NCI-H1436 treated with DMSO at 0.1 percent for 48 hours (cell line): ENCODE data around the gene PAK1.
"Not testable (repeated sequence)": the region's sequence is repeated elsewhere in the genome, so short reads cannot be mapped to it uniquely, and the experiment has no call there.

ENCODE experiments used
- DNase-seq: peaks from one replicate; lab custom pipeline; 2025; lab: John Stamatoyannopoulos, UW

PAK1 gene

DNA sequence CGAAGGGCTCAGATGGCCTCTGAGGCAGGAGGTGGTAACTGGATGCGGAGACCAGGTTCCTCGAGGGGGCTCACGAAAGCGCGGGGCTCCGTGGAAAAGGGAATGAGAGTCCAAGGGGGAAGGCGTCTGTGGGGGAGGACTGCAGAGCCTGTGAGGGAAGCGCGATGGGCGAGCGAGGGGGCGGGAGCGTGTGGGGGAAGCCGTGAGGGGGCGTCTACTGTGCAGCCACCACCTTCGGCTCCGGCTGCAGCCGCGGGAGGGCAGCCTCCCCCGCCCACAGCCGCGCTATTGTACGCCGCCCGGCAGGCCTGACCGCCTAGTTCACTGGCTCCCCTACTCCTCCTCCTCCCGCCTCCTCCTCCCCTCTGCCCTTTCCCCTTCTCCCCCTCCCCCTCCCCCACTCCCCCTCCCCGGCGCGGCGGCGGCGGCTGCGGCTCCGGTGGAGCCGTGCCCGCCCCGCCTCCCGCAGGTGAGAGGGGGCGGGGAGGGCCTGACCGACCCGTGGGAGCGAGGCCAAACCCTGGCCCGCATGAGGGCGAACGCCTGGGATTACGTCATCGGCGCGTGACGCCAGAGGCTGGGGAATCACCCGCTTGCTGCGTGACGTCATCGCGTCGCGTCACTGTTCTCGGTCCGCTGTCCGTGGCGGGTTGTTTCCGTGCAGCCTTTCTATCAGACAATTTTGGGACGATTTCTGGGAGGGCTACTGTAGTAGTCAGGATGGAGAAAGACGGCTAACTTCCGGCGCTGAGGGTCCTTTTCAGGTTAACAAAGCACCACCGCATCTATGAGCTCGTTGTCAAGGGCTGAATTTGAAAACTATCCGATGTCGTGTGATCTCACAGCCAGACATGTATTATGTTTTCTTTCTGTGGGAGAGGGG is at the start of gene PAK1:
Gene PAK1 (minus strand): TSS at position 294 of the 883 bp plus-strand sequence. CDS start 81,574 bp downstream, outside the sequence.
- DNase-seq = peak; percentile 48

GRCh38 chr11:77522215-77522614 is 48.3 kb upstream of the PAK1 start:
- DNase-seq = no peak

DNA sequence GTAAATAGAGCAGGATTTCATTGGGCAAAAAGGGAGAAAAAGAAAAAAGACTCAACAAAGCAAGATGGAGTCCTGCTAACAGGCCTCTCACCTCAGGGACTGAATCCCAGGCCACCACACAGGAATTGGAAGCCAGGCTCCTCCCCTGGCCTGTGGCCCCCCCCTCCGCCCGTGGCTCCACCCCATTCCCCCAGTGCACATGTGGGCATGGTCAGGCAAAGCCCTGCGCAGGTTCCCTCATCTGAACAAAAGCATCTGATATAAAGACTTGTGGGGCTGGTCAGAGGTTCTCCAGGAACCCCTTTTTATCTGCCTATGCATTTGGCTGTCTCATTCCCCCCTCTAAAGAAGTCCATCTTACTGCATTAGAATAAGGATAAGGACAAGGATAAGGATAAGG is 46.0 kb upstream of the PAK1 start:
- DNase-seq = no peak

DNA sequence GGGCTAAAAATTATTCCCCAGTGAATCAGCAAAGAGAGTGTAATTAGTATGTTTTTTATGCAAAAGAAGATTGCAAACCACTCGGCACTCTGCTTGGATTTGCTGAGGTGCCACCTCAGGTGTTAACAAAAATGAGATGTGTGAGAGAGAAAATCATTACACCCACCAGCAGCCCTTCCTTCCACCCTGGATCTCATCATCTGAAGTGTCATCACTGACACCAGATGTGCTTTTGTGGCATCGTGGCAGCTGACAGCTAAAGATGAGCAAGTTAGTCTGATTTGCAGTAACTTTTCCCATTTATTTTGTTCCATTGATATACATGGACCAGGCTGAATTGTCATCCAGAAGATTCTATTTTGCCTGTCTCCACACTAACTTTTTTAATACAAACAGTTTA is 44.6 kb upstream of the PAK1 start:
- no peak for DNase-seq

GRCh38 chr11:77517753-77518152 is 43.9 kb upstream of the PAK1 start:
- DNase-seq = no peak

DNA sequence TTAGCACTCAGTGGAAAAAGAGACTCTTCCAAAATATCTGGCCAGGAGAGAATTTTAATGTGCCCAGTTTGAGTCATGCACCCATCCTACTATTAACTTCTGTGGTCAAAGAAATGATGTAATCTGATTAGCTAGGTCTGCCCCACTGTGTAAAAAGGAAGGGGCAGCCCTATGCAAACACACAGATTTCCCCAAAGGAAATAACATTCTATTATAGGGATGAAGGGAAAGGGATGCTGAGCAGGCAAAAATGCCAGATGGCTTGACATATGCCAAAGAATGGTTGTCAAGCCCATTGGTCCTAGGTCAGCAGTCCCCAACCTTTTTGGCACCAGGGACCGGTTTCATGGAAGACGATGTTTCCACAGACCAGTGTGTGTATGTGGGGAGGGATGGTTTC is 43.3 kb upstream of the PAK1 start:
- no peak for DNase-seq

DNA sequence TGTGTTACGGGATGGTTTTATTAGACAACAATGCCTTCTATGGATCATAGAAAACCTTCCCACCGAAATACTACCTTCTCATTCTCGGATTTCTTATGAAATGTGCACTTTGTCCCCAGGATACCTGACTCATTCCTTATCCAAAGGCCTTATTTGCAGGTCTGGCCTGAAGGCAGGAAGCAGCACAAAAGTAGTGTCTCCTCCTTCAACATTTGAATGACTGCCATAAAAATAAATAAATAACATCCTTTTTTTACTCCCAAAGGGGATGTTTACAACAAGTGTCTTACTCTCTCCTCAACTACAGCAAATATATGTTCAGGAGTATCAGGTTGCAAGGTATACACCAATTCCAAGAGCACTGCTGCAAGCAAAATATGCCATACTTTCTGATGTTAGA is 41.6 kb upstream of the PAK1 start:
- no peak for DNase-seq

GRCh38 chr11:77515063-77515462 is 41.2 kb upstream of the PAK1 start:
- DNase-seq = no peak

- no peak for DNase-seq
These were observed 38.2 kb upstream of the PAK1 start for GRCh38 chr11:77512092-77512491.

- no peak for DNase-seq
These were observed 37.0 kb upstream of the PAK1 start for GRCh38 chr11:77510851-77511250.

- no peak for DNase-seq
These were observed 36.2 kb upstream of the PAK1 start for GRCh38 chr11:77510095-77510494.

DNA sequence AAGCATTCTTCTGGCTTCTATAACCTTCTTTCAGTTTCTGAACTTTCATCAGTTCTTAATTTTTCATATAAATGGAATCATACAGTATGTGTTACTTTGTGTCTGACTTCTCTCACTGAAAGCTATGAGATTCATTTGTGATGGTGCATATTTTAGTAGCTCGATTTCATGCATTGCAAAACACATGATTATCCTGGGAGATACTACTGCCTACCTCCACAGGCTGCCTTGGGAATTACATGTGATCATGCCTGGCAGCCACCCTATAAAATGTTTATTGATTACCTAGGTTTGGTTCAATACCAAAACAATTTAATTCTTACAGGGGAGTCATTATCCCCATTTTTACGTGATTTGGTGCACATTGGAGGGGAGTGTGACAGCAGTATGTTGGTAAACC is 34.1 kb upstream of the PAK1 start:
- DNase-seq = no peak

GRCh38 chr11:77506857-77507256 is 33.0 kb upstream of the PAK1 start:
- DNase-seq = no peak

GRCh38 chr11:77505956-77506355 is 32.1 kb upstream of the PAK1 start:
- DNase-seq = no peak

- DNase-seq = no peak
These were observed 29.1 kb upstream of the PAK1 start for GRCh38 chr11:77503006-77503405.

- DNase-seq = no peak
These were observed 28.5 kb upstream of the PAK1 start for GRCh38 chr11:77502346-77502905.

GRCh38 chr11:77501758-77502157 is 27.9 kb upstream of the PAK1 start:
- no peak for DNase-seq

DNA sequence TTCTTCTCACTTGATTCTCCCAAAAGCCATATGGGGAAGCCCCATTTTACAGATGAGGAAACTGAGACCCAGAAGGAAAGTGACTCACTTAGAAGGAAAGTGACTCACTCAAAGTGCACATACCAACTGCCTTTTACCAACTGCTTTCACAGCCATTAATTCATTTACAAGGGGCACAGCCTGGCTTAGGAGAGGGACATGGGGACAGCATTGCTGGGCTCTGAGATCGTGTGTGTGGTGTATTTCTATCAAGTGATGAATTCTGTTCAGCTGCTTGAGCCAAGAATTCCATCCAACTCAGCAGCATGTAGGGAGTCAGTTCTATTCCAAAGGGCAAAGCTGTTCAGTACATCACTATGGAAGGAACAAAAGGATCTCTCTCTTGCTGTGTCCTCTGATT is 23.5 kb upstream of the PAK1 start:
- DNase-seq = no peak

GRCh38 chr11:77495526-77495925 is 21.6 kb upstream of the PAK1 start:
- no peak for DNase-seq

DNA sequence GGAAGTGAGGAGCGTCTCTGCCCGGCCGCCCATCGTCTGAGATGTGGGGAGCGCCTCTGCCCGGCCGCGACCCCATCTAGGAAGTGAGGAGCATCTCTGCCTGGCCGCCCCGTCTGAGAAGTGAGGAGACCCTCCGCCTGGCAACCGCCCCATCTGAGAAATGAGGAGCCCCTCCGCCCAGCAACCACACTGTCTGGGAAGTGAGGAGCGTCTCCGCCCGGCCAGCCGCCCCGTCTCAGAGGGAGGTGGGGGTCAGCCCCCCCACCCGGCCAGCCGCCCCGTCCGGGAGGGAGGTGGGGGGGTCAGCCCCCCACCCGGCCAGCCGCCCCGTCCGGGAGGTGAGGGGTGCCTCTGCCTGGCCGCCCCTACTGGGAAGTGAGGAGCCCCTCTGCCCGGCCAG is 16.1 kb upstream of the PAK1 start:
- DNase-seq = not testable (repeated sequence)

DNA sequence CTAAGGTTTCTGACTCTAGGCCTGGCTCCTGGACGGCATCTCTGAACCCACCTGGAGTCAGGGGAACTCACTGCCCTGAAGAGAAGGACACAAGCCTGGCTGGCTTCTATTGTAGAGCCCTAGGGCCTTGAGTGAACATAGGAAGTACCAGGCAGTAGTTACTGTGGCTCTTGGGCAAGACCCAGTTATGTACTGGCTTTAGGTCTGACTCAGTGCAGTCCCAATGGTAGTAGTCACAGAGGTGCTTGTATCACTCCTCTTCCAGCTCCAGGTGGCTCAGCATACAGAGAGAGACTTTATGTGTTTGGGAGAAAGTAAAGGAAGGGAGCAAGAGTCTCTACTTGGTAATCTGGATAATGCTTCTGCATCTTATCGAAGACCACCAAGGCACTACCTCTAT is 13.9 kb upstream of the PAK1 start:
- DNase-seq = no peak

GRCh38 chr11:77479746-77480352 is 6.0 kb upstream of the PAK1 start:
- DNase-seq = no peak

- DNase-seq = no peak
These were observed 1.3 kb upstream of the PAK1 start for GRCh38 chr11:77475206-77475605.
